ENCODE results near the gene TRUB2. TPM values are rescaled to one million over a fixed set of nuclear protein-coding genes. Genes with fewer than 3 reads are reported as not detected.

Gene TRUB2
- total RNA-seq, 1 experiment from 2014 or later: 37.6 TPM

GRCh38 chr9:128258326-128258725 is 63.9 kb downstream of the TRUB2 start:
- H3K4me1 Mint-ChIP-seq (ENCODE audit: insufficient read depth, unreplicated experiment): peaks cover 6% of the 10 kb centered on the region
- POLR2A ChIA-PET: no interaction called here
- CTCF ChIA-PET: interaction anchor here (0.7 to 1.0 kb wide), 2 partner anchors 38 to 315 kb away, joined by 3 read pairs; no protein-coding TSS in a partner anchor
- no peak overlapping the region for H3K4me3 Mint-ChIP-seq (ENCODE audit: unreplicated experiment)
- no peak for DNase-seq (ENCODE audit: unreplicated experiment)
- no TSS peak for BruUV-seq (replicated peaks)
- H3K9me3 Mint-ChIP-seq (ENCODE audit: unreplicated experiment): no peaks in the 10 kb centered on the region
- peaks cover 50% of the 10 kb centered on the region for H3K36me3 Mint-ChIP-seq (ENCODE audit: insufficient read depth, unreplicated experiment)
- intact Hi-C loops (cut with micrococcal nuclease): no loop called here
- H3K27ac Mint-ChIP-seq (ENCODE audit: low read depth, unreplicated experiment): no peak overlapping the region
- TF ChIP-seq CTCF (IDR thresholded peaks at IDR 0.05; ENCODE audit: unreplicated experiment): no peak
- no peaks in the 10 kb centered on the region for H3K27me3 Mint-ChIP-seq (ENCODE audit: insufficient read depth, unreplicated experiment)

- TF ChIP-seq CTCF (IDR thresholded peaks at IDR 0.05; ENCODE audit: unreplicated experiment): no peak
- Mint-ChIP-seq H3K4me3 (ENCODE audit: unreplicated experiment) (no peak overlapping the region), H3K27me3 (ENCODE audit: insufficient read depth, unreplicated experiment) (no peaks in the 10 kb centered on the region), H3K9me3 (ENCODE audit: unreplicated experiment) (no peaks in the 10 kb centered on the region), H3K36me3 (ENCODE audit: insufficient read depth, unreplicated experiment) (peaks cover 46% of the 10 kb centered on the region), H3K27ac (ENCODE audit: low read depth, unreplicated experiment) (no peak overlapping the region), H3K4me1 (ENCODE audit: insufficient read depth, unreplicated experiment) (peaks cover 6% of the 10 kb centered on the region)
- no peak for DNase-seq (ENCODE audit: unreplicated experiment)
- ChIA-PET CTCF (interaction anchor here (1.0 kb wide), 1 partner anchor 38 kb away, joined by 3 read pairs; no protein-coding TSS in a partner anchor), POLR2A (interaction anchor here (0.6 kb wide), 1 partner anchor 198 kb away, joined by 3 read pairs; the partner anchor contains the start of gene ODF2)
- intact Hi-C loops (cut with micrococcal nuclease): no loop called here
- no TSS peak for BruUV-seq (replicated peaks)
These were observed 64.3 kb downstream of the TRUB2 start for GRCh38 chr9:128257907-128258306.

GRCh38 chr9:128257086-128257825 is 65.0 kb downstream of the TRUB2 start:
- Mint-ChIP-seq H3K9me3 (ENCODE audit: unreplicated experiment) (no peaks in the 10 kb centered on the region), H3K4me3 (ENCODE audit: unreplicated experiment) (no peak overlapping the region), H3K27ac (ENCODE audit: low read depth, unreplicated experiment) (no peak overlapping the region), H3K4me1 (ENCODE audit: insufficient read depth, unreplicated experiment) (peaks cover 6% of the 10 kb centered on the region), H3K36me3 (ENCODE audit: insufficient read depth, unreplicated experiment) (peaks cover 40% of the 10 kb centered on the region), H3K27me3 (ENCODE audit: insufficient read depth, unreplicated experiment) (no peaks in the 10 kb centered on the region)
- ChIA-PET CTCF (interaction anchor here (1.0 kb wide), 1 partner anchor 39 kb away, joined by 3 read pairs; no protein-coding TSS in a partner anchor), POLR2A (interaction anchor here (0.6 kb wide), 1 partner anchor 198 kb away, joined by 3 read pairs; the partner anchor contains the start of gene ODF2)
- no peak for DNase-seq (ENCODE audit: unreplicated experiment)
- intact Hi-C loops (cut with micrococcal nuclease): no loop called here
- BruUV-seq (replicated peaks): no TSS peak
- no peak for TF ChIP-seq CTCF (IDR thresholded peaks at IDR 0.05; ENCODE audit: unreplicated experiment)

Other genes starting within 250 kb of the TRUB2 start
- 114 and 130 TPM in 2 replicates for gene PTGES2, start 194.7 kb downstream of the TRUB2 start, total RNA-seq (2022)
- gene LCN2, start 173.0 kb downstream of the TRUB2 start, total RNA-seq (2022): 7.7 and 41.6 TPM in 2 replicates
- 68.6 and 70.4 TPM in 2 replicates for gene BBLN, start 162.2 kb downstream of the TRUB2 start, total RNA-seq (2022)
- 133 and 151 TPM in 2 replicates for gene CIZ1, start 130.9 kb downstream of the TRUB2 start, total RNA-seq (2022)
- gene DNM1, start 119.1 kb downstream of the TRUB2 start, total RNA-seq (2022): 0.98 and 2.0 TPM in 2 replicates
- 124 and 147 TPM in 2 replicates for gene GOLGA2, start 46.4 kb downstream of the TRUB2 start, total RNA-seq (2022)
- 27.7 and 39.0 TPM in 2 replicates for gene SWI5, start 46.2 kb downstream of the TRUB2 start, total RNA-seq (2022)
- gene COQ4, start 392 bp upstream of the TRUB2 start, total RNA-seq (2022): 57.1 and 58.9 TPM in 2 replicates
- gene SLC27A4, start 18.1 kb upstream of the TRUB2 start, total RNA-seq (2022): 17.0 and 18.8 TPM in 2 replicates
- 56.8 and 57.7 TPM in 2 replicates for gene URM1, start 48.9 kb upstream of the TRUB2 start, total RNA-seq (2022)
- gene CERCAM, start 98.4 kb upstream of the TRUB2 start, total RNA-seq (2022): 2.3 and 4.1 TPM in 2 replicates
- 34.4 and 37.3 TPM in 2 replicates for gene ODF2, start 133.6 kb upstream of the TRUB2 start, total RNA-seq (2022)
- 34.1 TPM in 2 replicates for gene GLE1, start 182.3 kb upstream of the TRUB2 start, total RNA-seq (2022)
- 254 and 280 TPM in 2 replicates for gene SPTAN1, start 230.1 kb upstream of the TRUB2 start, total RNA-seq (2022)

Measured in MCF 10A (cell line).